Astrocyte of the cerebellum (primary cell): Measurements from ENCODE around the gene MEOX2.

Experiments used
- DNase-seq: peaks from one replicate; pipeline ENCODE4 v3.0.0-alpha.2; 2011; ENCODE audit warnings: low read depth
- H3K4me3 ChIP-seq: 2 replicates; pipeline ENCODE4 v1.5.1; 2011; ENCODE audit warnings: mild to moderate bottlenecking, low read depth, low read length, moderate library complexity
- in situ Hi-C: cut with HindIII; loops from 2 replicates; pipeline ENCODE4 v1.10.0; 2017; ENCODE audit warnings: low sequenced_read_pairs
- TF ChIP-seq, protein P1 (sequence below): IDR thresholded peaks from 2 replicates; pipeline ENCODE4 v1.5.1; 2012; ENCODE audit warnings: low read length, low read depth, moderate library complexity, mild to moderate bottlenecking; ENCODE audit errors: missing control alignments

Gene MEOX2

DNA sequence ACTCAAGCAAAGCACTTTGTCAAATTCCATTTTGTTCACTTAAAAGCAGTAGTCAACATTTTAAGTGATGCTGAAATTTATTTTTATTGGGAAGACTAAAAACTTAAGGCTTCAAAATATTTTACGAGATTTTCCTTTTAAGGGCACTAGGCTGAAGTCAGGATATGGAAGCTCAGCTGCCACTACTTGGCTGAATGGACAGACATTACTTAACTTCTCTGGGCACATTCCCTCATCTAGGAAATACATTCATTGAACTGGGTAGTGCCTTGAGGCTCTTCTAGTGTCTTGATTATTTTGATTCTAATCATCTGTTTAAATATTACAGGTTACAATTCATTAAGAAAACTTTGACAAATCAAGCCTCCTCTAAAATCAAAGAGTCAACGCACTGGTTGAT, 11.1 kb downstream of the MEOX2 start:
- in situ Hi-C loops: no loop called here
- no peak overlapping the region for H3K4me3 ChIP-seq
- TF ChIP-seq, protein P1, sequence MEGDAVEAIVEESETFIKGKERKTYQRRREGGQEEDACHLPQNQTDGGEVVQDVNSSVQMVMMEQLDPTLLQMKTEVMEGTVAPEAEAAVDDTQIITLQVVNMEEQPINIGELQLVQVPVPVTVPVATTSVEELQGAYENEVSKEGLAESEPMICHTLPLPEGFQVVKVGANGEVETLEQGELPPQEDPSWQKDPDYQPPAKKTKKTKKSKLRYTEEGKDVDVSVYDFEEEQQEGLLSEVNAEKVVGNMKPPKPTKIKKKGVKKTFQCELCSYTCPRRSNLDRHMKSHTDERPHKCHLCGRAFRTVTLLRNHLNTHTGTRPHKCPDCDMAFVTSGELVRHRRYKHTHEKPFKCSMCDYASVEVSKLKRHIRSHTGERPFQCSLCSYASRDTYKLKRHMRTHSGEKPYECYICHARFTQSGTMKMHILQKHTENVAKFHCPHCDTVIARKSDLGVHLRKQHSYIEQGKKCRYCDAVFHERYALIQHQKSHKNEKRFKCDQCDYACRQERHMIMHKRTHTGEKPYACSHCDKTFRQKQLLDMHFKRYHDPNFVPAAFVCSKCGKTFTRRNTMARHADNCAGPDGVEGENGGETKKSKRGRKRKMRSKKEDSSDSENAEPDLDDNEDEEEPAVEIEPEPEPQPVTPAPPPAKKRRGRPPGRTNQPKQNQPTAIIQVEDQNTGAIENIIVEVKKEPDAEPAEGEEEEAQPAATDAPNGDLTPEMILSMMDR: no peak
- no peak for DNase-seq

- TF ChIP-seq, protein P1: no peak
- in situ Hi-C loops: no loop called here
- H3K4me3 ChIP-seq: no peak overlapping the region
Observed at GRCh38 chr7:15674586-15674985, 11.9 kb downstream of the MEOX2 start.

DNA sequence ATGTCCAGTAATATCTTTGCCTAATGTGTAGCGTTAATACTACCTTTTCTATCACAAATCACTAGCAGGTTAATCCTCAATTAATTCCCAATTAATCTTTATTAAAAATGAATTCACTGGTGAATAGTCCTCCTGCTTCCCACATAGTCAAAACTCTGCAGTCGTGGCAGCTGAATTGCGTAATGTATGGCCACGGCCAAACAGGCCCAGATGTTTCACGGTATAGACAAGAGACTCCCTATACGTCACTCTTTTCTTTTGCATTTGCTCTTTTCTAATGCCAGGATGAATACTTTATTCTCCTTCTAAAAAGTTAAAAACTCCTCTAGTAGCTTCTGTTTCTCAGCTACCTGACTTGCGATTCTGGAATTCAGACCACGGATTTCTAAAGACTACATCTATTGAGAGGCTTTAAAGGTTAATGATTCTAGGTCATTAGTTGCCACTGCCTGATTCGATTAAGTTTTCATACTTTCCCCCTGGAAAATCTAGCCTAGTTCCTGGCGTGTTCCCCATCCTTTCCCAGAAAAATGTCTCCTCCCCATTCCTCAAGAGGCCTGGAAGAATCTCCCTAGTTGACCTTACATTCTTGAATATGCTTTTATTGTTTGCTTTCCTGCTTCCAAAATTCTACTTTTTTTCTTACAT, 16.9 kb downstream of the MEOX2 start:
- in situ Hi-C loops: no loop called here
- TF ChIP-seq, protein P1: no peak
- no peak overlapping the region for H3K4me3 ChIP-seq
- no peak for DNase-seq

More at GRCh38 chr7:15674586-15674985, 11.9 kb downstream of the MEOX2 start:
- no peak for DNase-seq

- DNase-seq: no peak
- in situ Hi-C loops: no loop called here
- TF ChIP-seq, protein P1: no peak
- no peak overlapping the region for H3K4me3 ChIP-seq
Observed at GRCh38 chr7:15667991-15668390, 18.5 kb downstream of the MEOX2 start.

- in situ Hi-C loops: no loop called here
- DNase-seq: no peak
- TF ChIP-seq, protein P1: no peak
- H3K4me3 ChIP-seq: no peak overlapping the region
Observed at GRCh38 chr7:15662451-15662850, 24.0 kb downstream of the MEOX2 start.

DNA sequence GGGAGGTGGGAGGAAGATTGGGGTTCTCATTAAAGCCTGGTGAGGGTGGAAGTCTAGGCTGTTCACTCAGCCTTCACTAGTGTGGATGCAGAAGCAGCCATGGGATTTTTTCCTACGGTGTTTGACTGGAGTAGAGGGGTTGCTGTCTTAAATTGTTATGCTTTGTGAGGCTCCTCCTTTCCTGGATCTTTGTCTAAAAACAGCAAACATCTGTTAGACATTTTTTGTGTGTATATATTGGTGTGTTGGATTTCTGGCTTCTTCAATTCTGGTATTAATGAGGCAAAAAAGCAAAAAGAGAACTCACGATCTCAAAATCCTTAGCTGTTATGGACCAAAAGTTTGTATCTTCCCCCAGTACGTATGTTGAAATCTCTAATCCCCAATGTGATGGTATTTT, 28.2 kb downstream of the MEOX2 start:
- no peak for DNase-seq
- in situ Hi-C loops: no loop called here
- TF ChIP-seq, protein P1: no peak

DNA sequence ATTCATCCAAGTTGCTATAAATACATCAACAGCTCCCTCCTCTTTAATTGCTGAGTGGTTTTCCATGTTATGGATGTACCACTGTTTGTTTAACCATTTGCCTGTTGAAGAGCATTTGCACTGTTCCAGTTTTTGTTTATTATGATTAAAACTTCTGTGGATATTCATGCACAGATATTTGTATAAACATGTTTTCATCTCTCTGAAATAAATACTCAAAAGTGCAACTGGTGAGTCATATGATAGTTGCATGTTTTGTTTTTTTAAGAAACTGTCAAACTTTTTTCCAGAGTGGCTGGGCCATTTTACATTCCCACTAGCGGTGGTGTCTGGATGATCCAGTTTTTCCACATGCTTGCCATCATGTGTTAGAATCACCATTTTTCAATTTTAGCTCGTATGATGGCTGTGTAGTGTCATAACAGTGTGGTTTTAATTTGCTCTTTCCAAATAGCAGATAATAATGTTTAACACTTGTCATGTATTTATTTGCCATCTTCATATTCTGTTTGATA, 33.6 kb downstream of the MEOX2 start:
- no peak for DNase-seq
- H3K4me3 ChIP-seq: no peak overlapping the region
- in situ Hi-C loops: no loop called here
- TF ChIP-seq, protein P1: no peak

More for the DNA sequence above, 28.2 kb downstream of the MEOX2 start:
- H3K4me3 ChIP-seq: no peak overlapping the region
